Endothelial cell of umbilical vein (primary cell): ENCODE data around the gene MDFIC.

Experiments used
- EZH2 ChIP-seq: IDR thresholded peaks from 2 replicates; pipeline ENCODE4 v1.6.1; 2012; ENCODE audit warnings: borderline replicate concordance, low read depth, mild to moderate bottlenecking, moderate library complexity, low read length, inconsistent platforms; ENCODE audit not compliant: severe bottlenecking
- POLR2AphosphoS5 ChIP-seq: IDR thresholded peaks from 2 replicates; pipeline ENCODE4 v1.6.1; 2012; ENCODE audit warnings: low read depth, mild to moderate bottlenecking, control low read depth, low read length, moderate library complexity; ENCODE audit not compliant: insufficient read depth
- TF ChIP-seq, protein P1 (sequence below), 2 donors: IDR thresholded peaks; 1 replicate in 1 of 2; 2 replicates in 1 of 2; pipeline ENCODE4 v1.5.1; 2011; ENCODE audit warnings: low read length in 2 of 2, mild to moderate bottlenecking in 2 of 2, moderate library complexity in 2 of 2, control low read depth in 1 of 2, inconsistent platforms in 1 of 2, low read depth in 1 of 2; ENCODE audit not compliant: insufficient read depth in 1 of 2; ENCODE audit errors: extremely low read depth in 1 of 2

DNA sequence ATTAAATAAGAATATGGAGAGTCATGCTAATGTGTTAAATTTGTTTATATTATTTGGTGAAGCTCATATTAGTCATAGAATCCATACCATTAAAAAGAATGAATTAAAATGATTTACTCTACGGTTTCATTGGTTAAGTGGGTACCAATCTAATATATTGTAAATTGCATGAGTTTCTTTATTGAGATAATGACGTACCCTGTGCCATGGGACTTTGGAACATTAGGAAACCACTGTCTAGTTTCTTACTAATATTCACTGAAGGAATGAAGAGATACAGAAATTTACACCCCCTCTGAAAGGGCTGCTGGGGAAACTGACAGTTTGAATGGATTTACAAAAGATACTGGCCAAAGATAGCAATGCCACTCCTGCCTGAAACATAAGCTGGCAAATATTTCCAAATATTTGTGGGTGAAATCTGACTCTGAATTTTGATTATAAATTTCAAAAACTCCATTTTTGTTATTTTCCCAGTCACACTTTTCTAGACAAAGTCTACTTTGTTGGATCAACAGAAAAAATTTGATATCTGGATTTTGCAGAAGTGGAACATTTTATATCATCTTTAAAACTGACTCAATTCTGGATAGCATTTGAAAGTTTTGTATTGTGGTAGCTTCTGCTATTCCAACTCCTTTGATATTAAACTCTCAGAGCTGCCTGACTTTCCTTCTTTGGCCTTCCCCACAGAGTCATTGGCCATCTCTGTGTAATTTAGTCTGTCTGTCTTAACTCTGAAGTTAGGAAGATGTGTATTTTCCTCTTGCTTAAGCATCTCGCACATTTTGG lies 22.3 kb downstream of the MDFIC start:
- TF ChIP-seq EZH2 (no peak), POLR2AphosphoS5 (no peak)
- TF ChIP-seq, protein P1, sequence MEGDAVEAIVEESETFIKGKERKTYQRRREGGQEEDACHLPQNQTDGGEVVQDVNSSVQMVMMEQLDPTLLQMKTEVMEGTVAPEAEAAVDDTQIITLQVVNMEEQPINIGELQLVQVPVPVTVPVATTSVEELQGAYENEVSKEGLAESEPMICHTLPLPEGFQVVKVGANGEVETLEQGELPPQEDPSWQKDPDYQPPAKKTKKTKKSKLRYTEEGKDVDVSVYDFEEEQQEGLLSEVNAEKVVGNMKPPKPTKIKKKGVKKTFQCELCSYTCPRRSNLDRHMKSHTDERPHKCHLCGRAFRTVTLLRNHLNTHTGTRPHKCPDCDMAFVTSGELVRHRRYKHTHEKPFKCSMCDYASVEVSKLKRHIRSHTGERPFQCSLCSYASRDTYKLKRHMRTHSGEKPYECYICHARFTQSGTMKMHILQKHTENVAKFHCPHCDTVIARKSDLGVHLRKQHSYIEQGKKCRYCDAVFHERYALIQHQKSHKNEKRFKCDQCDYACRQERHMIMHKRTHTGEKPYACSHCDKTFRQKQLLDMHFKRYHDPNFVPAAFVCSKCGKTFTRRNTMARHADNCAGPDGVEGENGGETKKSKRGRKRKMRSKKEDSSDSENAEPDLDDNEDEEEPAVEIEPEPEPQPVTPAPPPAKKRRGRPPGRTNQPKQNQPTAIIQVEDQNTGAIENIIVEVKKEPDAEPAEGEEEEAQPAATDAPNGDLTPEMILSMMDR (IDR thresholded peaks at IDR 0.05; ENCODE audit: extremely low read depth in 1 of 2, insufficient read depth in 1 of 2, low read depth in 1 of 2, low read length in 2 of 2) = no peak
